Subcutaneous adipose tissue (tissue), 4 donors: ENCODE measurements around the gene HSPA12B. TPM values are rescaled to one million over a fixed set of nuclear protein-coding genes. Genes with fewer than 3 reads are reported as not detected.

Experiments
- total RNA-seq, 4 donors: library from RNA; depleted of rRNA; stranded (reverse); fragments of >200 nt; gene quantifications; one replicate each; pipeline ENCODE4 v1.1.0, GENCODE V29; 2016
- TF ChIP-seq, protein P1 (sequence below): fragments of 450-650 bp; IDR thresholded peaks from one replicate; pipeline ENCODE4 v1.5.1; 2016; ENCODE audit warnings: low read depth, mild to moderate bottlenecking, control low read depth, antibody characterized with exemption, moderate library complexity

The HSPA12B gene
- total RNA-seq, 4 donors from 2014 or later, result 8.0 to 33.7 (median 8.6) TPM

DNA sequence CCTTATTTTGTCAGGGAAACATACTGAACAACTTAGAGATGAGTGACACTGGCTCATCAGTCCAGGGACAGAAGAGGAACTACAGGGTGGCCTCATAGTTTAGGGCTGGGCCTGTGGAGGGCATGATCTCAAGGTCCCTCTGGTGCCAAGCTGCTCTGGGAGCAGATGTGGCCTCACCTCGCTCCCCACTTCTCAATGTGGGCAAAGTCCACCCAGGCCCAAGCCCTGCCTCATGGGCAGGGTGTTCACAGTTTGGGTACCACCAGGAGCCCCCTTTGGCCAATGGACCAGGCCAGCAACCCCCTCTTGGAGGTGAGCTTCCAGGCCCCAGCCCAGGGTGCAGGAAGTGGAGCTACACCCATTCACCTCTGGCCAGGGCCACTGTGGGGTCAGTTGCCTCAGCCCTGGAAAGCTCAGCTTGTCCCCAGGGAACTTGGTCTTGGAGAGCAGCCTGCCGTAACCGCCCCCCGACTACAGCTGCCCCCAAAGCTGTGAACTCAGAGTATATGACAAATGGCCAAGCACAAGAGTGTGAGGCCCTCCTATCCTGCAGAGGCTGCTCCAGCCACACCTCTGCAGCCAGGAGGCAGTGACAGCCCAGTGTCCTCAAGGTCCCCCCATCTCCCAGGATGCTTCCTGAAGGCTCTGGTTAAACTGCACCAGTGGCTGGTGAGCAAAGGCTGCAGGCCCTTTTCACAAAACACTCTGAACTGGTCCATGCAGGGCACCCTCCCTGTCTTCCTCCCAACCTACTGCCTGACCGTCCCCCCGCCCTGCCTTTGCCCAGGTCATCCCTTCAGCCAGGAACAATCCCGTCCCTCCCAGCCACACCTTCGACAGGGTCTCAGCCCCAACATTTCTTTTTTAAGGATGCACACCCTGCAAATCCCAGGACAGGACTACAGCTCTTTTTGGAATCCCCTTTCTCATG, 31.5 kb downstream of the HSPA12B start:
- TF ChIP-seq, protein P1, sequence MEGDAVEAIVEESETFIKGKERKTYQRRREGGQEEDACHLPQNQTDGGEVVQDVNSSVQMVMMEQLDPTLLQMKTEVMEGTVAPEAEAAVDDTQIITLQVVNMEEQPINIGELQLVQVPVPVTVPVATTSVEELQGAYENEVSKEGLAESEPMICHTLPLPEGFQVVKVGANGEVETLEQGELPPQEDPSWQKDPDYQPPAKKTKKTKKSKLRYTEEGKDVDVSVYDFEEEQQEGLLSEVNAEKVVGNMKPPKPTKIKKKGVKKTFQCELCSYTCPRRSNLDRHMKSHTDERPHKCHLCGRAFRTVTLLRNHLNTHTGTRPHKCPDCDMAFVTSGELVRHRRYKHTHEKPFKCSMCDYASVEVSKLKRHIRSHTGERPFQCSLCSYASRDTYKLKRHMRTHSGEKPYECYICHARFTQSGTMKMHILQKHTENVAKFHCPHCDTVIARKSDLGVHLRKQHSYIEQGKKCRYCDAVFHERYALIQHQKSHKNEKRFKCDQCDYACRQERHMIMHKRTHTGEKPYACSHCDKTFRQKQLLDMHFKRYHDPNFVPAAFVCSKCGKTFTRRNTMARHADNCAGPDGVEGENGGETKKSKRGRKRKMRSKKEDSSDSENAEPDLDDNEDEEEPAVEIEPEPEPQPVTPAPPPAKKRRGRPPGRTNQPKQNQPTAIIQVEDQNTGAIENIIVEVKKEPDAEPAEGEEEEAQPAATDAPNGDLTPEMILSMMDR, result no peak

DNA sequence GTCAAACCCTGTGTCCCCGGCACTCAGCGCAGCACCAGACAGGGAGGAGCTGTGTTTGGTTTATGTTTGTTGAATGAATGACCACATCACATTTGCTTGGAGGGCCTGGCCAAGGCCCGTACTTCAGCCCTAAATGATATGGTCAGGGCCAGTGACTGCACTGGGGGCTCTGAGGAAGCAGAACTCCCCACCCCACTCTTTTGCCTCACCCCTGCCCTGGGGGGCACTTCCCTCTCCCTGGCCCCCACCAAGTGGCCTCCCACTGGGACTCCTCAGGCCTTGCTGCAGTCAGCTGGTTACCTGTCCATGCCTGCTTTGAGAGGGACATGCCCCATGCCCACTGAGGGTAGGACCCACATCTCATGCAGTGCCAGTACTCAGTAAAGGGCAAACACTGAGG, 32.2 kb downstream of the HSPA12B start:
- TF ChIP-seq, protein P1, result no peak

DNA sequence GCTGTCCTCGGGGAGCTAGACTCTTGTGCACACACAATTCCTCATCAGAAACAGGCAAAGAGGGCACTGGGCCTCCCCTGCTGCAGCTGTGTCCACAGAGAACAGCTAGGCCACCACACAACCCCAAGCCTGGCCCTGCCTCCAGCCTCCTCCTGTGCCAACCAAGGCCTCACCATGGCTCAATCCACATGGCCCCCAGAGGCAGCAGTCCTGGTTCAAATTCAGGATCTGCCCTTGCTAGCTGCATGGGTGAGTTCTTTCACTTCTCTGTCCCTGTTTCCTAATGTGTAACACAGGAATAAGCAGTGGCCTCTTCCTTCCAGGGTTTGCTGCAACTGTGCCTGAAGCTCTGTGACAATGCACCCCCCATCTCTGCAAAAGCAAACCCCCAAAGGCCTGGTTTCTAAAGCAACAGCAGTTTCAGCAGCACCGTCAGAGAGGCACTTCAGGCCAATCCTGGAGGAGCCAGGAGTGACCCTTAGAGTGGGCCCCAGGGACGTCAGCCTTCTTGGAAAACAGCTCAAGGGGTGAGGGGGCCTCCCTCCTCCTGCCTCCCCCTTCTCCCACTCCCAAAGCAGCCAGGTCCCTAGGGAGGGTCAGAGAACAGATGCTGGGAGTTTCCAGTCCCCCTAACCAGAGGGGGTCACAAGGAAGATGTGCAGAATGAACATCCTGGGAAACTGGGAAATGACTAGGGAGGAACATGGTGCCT, 32.8 kb downstream of the HSPA12B start:
- TF ChIP-seq, protein P1, result no peak

DNA sequence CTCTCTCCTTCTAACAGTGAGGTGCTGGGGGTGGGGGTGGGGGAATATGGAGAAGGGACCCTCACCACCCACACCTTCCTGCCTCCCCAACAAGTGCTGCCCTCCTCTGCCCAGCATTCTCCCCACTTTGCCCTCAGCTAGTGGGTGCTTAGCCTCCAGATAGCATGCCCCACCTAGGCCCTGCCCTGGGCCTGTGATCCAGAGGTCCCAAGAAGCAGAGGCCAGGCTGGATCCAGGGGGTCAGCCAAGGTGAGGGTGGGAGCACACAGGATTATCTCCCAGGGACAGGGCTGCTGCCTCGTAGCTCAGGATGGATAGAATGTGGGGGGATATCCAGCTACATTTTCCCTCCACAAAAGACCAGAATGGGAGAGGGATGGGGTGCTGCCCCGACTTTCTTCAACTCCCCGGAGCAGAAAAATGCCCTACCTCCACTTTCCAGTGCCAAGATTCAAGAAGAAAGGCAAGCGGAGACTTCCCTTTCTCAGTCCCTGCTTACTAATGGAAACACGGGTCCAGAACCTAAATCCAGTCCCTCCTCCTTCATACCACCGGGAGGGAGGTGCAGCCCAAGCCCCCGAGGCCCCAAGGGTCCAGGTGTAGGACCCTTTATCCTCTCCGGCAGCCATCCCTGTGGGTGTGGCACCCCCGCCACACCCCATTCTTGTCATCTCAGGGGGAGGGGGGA, 34.1 kb downstream of the HSPA12B start:
- TF ChIP-seq, protein P1, result no peak

DNA sequence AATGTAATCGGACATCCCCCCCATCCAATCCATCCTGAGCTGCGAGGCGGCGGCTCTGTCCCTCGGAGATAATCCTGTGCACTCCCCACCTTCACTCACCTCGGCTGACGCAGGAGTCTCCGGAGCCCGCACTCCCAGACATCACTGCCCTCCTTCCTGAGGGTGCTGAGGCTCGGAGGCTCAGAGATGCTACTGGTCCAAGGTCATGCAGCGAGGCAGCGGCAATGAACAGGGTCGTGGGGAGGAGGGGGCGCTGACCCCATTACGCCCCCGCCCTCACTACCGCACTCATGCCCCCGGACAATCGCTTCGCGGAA, 34.6 kb downstream of the HSPA12B start:
- TF ChIP-seq, protein P1, result no peak

DNA sequence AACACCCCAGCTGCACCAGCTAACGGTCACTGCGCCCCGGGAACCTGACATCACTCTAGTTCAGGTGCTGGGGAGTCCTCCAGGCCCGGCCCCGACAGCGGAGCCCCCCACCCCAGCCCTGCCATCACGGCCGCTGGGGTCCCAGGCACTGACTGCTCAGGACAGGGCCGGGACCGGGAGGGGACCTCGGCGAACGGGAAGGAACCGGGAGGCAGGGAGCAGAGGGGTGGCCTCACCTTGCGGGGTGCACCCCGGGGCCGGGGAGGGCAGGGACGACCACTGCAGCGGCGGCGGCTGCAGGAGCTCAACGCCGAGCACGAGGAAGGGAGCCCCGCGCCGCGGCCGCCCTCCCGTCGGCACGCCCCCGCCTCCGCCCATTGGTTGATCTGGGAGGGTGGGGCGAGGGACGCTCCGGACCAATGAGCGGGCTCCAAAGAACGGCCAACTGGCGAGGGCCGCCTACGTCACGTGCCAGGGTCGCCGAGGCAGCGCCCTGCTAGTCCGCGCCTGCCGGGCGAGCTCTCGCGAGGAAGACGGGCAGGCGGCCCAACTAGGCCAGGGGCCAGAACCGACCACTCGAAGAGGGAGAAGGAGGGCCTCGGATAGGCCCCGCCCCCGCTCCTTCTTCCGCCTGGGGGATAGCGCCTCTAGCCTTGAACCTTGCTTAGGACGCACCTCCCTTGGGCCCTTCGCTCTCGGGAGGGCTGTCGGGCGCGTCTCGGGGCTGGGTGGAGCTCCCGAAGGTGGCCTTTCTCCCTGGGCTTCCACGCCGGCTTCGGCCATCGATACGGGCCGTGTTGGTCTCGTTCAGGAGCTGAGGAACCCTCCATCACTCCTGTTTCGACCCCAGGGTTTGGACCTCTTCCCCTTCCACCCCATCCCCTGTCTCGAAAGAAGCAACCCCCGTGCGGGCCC, 35.2 kb downstream of the HSPA12B start, which contains the start of gene ADISSP:
ADISSP (minus strand) TSS at position 327 of the 915 bp plus-strand sequence. CDS start 7,653 bp downstream, outside the sequence.
- TF ChIP-seq, protein P1, result no peak
